A549 (cell line): ENCODE results near the gene ATG16L1. TPM values are rescaled to one million over a fixed set of nuclear protein-coding genes. Genes with fewer than 3 reads are reported as not detected.

Experiments used
- ATAC-seq, 2 experiments: fragments of 200-7000 bp in 1 of 2; fragments of >200 bp in 1 of 2; cut with Nextera tagmentation in 1 of 2; cut with Tn5 transposase in 1 of 2; 3 replicates each; pipeline versions ENCODE4 v1.8.0 to v1.9.1; 2018 to 2020; ENCODE audit warnings: mild to moderate bottlenecking in 1 of 2, moderate library complexity in 1 of 2
- CTCF ChIA-PET: fragments of 300-600 bp; sonication (Branson Sonifier 250); formaldehyde crosslinking; extraction: SDS; loops from one replicate; lab custom pipeline; 2021; ENCODE audit warnings: antibody characterized with exemption, inconsistent platforms; lab: Yijun Ruan, JAX
- POLR2A ChIA-PET: fragments of 350-600 bp; formaldehyde crosslinking; extraction: SDS; loops from one replicate; lab custom pipeline; 2021; ENCODE audit warnings: antibody characterized with exemption, inconsistent platforms; lab: Yijun Ruan, JAX
- DNase-seq, 2 experiments: peaks; one replicate each; pipeline versions ENCODE4 v3.0.0 to v3.0.0-alpha.2; 2011 to 2016; ENCODE audit warnings: low read depth in 1 of 2, low spot score in 1 of 2
- FAIRE-seq: peaks from 2 replicates; lab custom pipeline; 2011; peaks lifted over from hg19 to GRCh38; lab: Jason Lieb, UNC
- H3K27ac ChIP-seq, 2 experiments: fragments of >200 bp; sonication (Bioruptor Twin); formaldehyde crosslinking; 3 replicates each; pipeline ENCODE4 v1.5.1; 2016 to 2017
- H3K4me1 ChIP-seq: fragments of >200 bp; sonication (Bioruptor Twin); formaldehyde crosslinking; 3 replicates; pipeline ENCODE4 v1.6.1; 2016
- H3K4me2 ChIP-seq: fragments of >200 bp; sonication (Bioruptor Twin); formaldehyde crosslinking; 3 replicates; pipeline ENCODE4 v1.6.1; 2016
- H3K4me3 ChIP-seq: fragments of >200 bp; sonication (Bioruptor Twin); formaldehyde crosslinking; 3 replicates; pipeline ENCODE4 v1.5.1; 2016
- H3K9me3 ChIP-seq: fragments of >200 bp; sonication (Bioruptor Twin); formaldehyde crosslinking; 3 replicates; pipeline ENCODE4 v1.6.1; 2016
- CBX2 ChIP-seq: fragments of 200-600 bp; sonication (generic); IDR thresholded peaks from 2 replicates; pipeline ENCODE4 v1.6.1; 2016; ENCODE audit warnings: low read depth, mild to moderate bottlenecking, borderline replicate concordance
- CHD2 ChIP-seq: fragments of 150-350 bp; IDR thresholded peaks from 2 replicates; pipeline ENCODE4 v1.6.1; 2014; ENCODE audit warnings: low read length; ENCODE audit not compliant: partially characterized antibody
- CTCF ChIP-seq: fragments of >200 bp; sonication (Bioruptor Twin); formaldehyde crosslinking; IDR thresholded peaks from 3 replicates; pipeline ENCODE4 v1.5.1; 2016
- EHMT2 ChIP-seq: fragments of 200-600 bp; sonication (generic); IDR thresholded peaks from 2 replicates; pipeline ENCODE4 v1.6.1; 2016; ENCODE audit warnings: antibody characterized with exemption, low read depth, mild to moderate bottlenecking, moderate library complexity
- FOXS1 ChIP-seq: fragments of 250-450 bp; sonication (Bioruptor Pico); IDR thresholded peaks from 2 replicates; pipeline ENCODE4 v1.5.0; 2020; ENCODE audit warnings: mild to moderate bottlenecking, moderate library complexity
- HEYL ChIP-seq: fragments of 250-450 bp; sonication (Bioruptor Pico); IDR thresholded peaks from 2 replicates; pipeline ENCODE4 v1.8.0; 2021; ENCODE audit warnings: mild to moderate bottlenecking, moderate library complexity
- HMGXB4 ChIP-seq: fragments of 250-450 bp; sonication (Bioruptor Pico); IDR thresholded peaks from 2 replicates; pipeline ENCODE4 v1.5.0; 2021; ENCODE audit warnings: mild to moderate bottlenecking, moderate library complexity, borderline replicate concordance
- HOXA7 ChIP-seq: fragments of 250-450 bp; sonication (Bioruptor Pico); IDR thresholded peaks from 2 replicates; pipeline ENCODE4 v1.5.0; 2020; ENCODE audit warnings: mild to moderate bottlenecking, moderate library complexity
- HOXB13 ChIP-seq: fragments of 250-450 bp; sonication (Bioruptor Pico); IDR thresholded peaks from 2 replicates; pipeline ENCODE4 v1.5.0; 2020; ENCODE audit warnings: low read depth, mild to moderate bottlenecking, moderate library complexity
- HOXB5 ChIP-seq: fragments of 250-450 bp; sonication (Bioruptor Pico); IDR thresholded peaks from 2 replicates; pipeline ENCODE4 v1.5.0; 2020; ENCODE audit warnings: mild to moderate bottlenecking, moderate library complexity
- JUNB ChIP-seq: fragments of >200 bp; sonication (Bioruptor Twin); formaldehyde crosslinking; IDR thresholded peaks from 2 replicates; pipeline ENCODE4 v1.6.1; 2016
- MAX ChIP-seq: IDR thresholded peaks from 2 replicates; pipeline ENCODE4 v1.6.1; 2012
- PBX3 ChIP-seq: IDR thresholded peaks from 2 replicates; pipeline ENCODE4 v1.6.1; 2012
- POLR2A ChIP-seq: IDR thresholded peaks from 2 replicates; pipeline ENCODE4 v1.6.1; 2012; ENCODE audit warnings: mild to moderate bottlenecking, low read length
- RAD21 ChIP-seq, 2 experiments: fragments of >200 bp in 1 of 2; sonication (Bioruptor Twin) in 1 of 2; formaldehyde crosslinking in 1 of 2; IDR thresholded peaks in 1 of 2; conservative IDR thresholded peaks in 1 of 2; 2 replicates in 1 of 2; 3 replicates in 1 of 2; pipeline ENCODE4 v1.6.1; 2012 to 2018; ENCODE audit warnings: inconsistent platforms in 1 of 2
- REST ChIP-seq: fragments of 200-600 bp; sonication (generic); IDR thresholded peaks from 2 replicates; pipeline ENCODE4 v1.6.1; 2016; ENCODE audit warnings: antibody characterized with exemption, mild to moderate bottlenecking, moderate library complexity
- RFX5 ChIP-seq: fragments of 450-650 bp; IDR thresholded peaks from 2 replicates; pipeline ENCODE4 v1.7.1; 2014; ENCODE audit warnings: antibody characterized with exemption, mild to moderate bottlenecking, moderate library complexity
- SMC3 ChIP-seq: fragments of >200 bp; sonication (Bioruptor Twin); formaldehyde crosslinking; IDR thresholded peaks from 3 replicates; pipeline ENCODE4 v1.6.1; 2018; ENCODE audit warnings: inconsistent platforms
- SREBF2 ChIP-seq: fragments of 450-650 bp; IDR thresholded peaks from 2 replicates; pipeline ENCODE4 v1.6.1; 2014; ENCODE audit warnings: mild to moderate bottlenecking, moderate library complexity
- TFCP2L1 ChIP-seq: fragments of 250-450 bp; sonication (Bioruptor Pico); IDR thresholded peaks from 2 replicates; pipeline ENCODE4 v1.5.0; 2021; ENCODE audit warnings: mild to moderate bottlenecking
- ZFP36 ChIP-seq: fragments of 450-650 bp; IDR thresholded peaks from 2 replicates; pipeline ENCODE4 v1.6.1; 2014; ENCODE audit warnings: borderline replicate concordance; ENCODE audit not compliant: partially characterized antibody
- WGBS: methylation state at CpG from one replicate; pipeline ENCODE4 v1.1.6; 2017; ENCODE audit errors: missing lambda C conversion rate; 5-methylcytosine and 5-hydroxymethylcytosine counted together
- polyA plus RNA-seq, 4 experiments: library from polyadenylated mRNA; depleted of rRNA in 3 of 4; stranded (reverse); fragments of >200 nt; fragmentation: RNase III in 1 of 4; extraction: RNeasy Plus Mini Kit Qiagen cat#74134 plus additional on column Dnase treatment in 1 of 4; gene quantifications; 2 replicates in 3 of 4; 3 replicates in 1 of 4; pipeline ENCODE4 v1.2.3, GENCODE V29; 2011 to 2017

Gene ATG16L1
- polyA plus RNA-seq, 2 of the 4 experiments (the other 2 are of a cell fraction): 45.1 to 70.9 TPM

GRCh38 chr2:233317196-233317943 is 65.9 kb downstream of the ATG16L1 start:
- 64% methylated on average over 7 of the region's 7 CpGs for WGBS
- FAIRE-seq (no peak), DNase-seq (no peak), ATAC-seq (no peak)
- CTCF ChIA-PET: interaction anchor here (1.1 to 1.3 kb wide), 2 partner anchors 14 to 15 kb away, joined by 3 to 7 read pairs; no protein-coding TSS in a partner anchor
- no peak overlapping the region for H3K4me3 ChIP-seq
- H3K4me2 ChIP-seq: no peak overlapping the region
- H3K4me1 ChIP-seq: no peaks in the 10 kb centered on the region
- no peak overlapping the region for H3K27ac ChIP-seq
- TF ChIP-seq ZFP36: no peak
- TF ChIP-seq CHD2: no peak
- no peak for TF ChIP-seq JUNB
- TF ChIP-seq HOXB13 (CRISPR knock-in tag): no peak
- TF ChIP-seq SMC3: no peak
- no peak for TF ChIP-seq HEYL (CRISPR knock-in tag)
- no peak for TF ChIP-seq CBX2
- no peak for TF ChIP-seq HOXA7 (CRISPR knock-in tag)
- TF ChIP-seq TFCP2L1: no peak
- TF ChIP-seq RFX5: no peak
- TF ChIP-seq PBX3: no peak
- POLR2A ChIA-PET: no interaction called here
- no peaks in the 10 kb centered on the region for H3K9me3 ChIP-seq

GRCh38 chr2:233319256-233319655 is 67.8 kb downstream of the ATG16L1 start:
- Histone ChIP-seq H3K4me2 (no peak overlapping the region), H3K27ac (no peak overlapping the region), H3K9me3 (no peaks in the 10 kb centered on the region), H3K4me1 (no peaks in the 10 kb centered on the region), H3K4me3 (no peak overlapping the region)
- no peak for TF ChIP-seq EHMT2
- no peak for TF ChIP-seq HMGXB4 (CRISPR knock-in tag)
- no peak for TF ChIP-seq RAD21 (conservative IDR thresholded peaks at IDR 0.05 in 1 of 2, IDR thresholded peaks at IDR 0.05 in 1 of 2)
- TF ChIP-seq REST: no peak
- no peak for TF ChIP-seq HOXB5 (CRISPR knock-in tag)
- TF ChIP-seq MAX: no peak
- no peak for TF ChIP-seq HEYL (CRISPR knock-in tag)
- TF ChIP-seq TFCP2L1: no peak
- no peak for TF ChIP-seq SREBF2
- no peak for TF ChIP-seq CTCF
- no peak for TF ChIP-seq POLR2A
- TF ChIP-seq FOXS1: no peak
- DNase-seq: no peak
- FAIRE-seq: no peak
- WGBS: 58% methylated on average over 5 of the region's 5 CpGs
- POLR2A ChIA-PET: no interaction called here
- no peak for ATAC-seq
- CTCF ChIA-PET: interaction anchor here (0.6 kb wide), 1 partner anchor 16 kb away, joined by 3 read pairs; no protein-coding TSS in a partner anchor
